Measurements from ENCODE around the gene SF1. TPM values are rescaled to one million over a fixed set of nuclear protein-coding genes. Genes with fewer than 3 reads are reported as not detected.
"Not testable (repeated sequence)": the region's sequence is repeated elsewhere in the genome, so short reads cannot be mapped to it uniquely, and the experiment has no call there.

The SF1 gene, protein sequence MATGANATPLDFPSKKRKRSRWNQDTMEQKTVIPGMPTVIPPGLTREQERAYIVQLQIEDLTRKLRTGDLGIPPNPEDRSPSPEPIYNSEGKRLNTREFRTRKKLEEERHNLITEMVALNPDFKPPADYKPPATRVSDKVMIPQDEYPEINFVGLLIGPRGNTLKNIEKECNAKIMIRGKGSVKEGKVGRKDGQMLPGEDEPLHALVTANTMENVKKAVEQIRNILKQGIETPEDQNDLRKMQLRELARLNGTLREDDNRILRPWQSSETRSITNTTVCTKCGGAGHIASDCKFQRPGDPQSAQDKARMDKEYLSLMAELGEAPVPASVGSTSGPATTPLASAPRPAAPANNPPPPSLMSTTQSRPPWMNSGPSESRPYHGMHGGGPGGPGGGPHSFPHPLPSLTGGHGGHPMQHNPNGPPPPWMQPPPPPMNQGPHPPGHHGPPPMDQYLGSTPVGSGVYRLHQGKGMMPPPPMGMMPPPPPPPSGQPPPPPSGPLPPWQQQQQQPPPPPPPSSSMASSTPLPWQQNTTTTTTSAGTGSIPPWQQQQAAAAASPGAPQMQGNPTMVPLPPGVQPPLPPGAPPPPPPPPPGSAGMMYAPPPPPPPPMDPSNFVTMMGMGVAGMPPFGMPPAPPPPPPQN
- total RNA-seq (2014; rRNA removed; shearing (Covaris generic)), result 154 and 170 TPM in 2 replicates

DNA sequence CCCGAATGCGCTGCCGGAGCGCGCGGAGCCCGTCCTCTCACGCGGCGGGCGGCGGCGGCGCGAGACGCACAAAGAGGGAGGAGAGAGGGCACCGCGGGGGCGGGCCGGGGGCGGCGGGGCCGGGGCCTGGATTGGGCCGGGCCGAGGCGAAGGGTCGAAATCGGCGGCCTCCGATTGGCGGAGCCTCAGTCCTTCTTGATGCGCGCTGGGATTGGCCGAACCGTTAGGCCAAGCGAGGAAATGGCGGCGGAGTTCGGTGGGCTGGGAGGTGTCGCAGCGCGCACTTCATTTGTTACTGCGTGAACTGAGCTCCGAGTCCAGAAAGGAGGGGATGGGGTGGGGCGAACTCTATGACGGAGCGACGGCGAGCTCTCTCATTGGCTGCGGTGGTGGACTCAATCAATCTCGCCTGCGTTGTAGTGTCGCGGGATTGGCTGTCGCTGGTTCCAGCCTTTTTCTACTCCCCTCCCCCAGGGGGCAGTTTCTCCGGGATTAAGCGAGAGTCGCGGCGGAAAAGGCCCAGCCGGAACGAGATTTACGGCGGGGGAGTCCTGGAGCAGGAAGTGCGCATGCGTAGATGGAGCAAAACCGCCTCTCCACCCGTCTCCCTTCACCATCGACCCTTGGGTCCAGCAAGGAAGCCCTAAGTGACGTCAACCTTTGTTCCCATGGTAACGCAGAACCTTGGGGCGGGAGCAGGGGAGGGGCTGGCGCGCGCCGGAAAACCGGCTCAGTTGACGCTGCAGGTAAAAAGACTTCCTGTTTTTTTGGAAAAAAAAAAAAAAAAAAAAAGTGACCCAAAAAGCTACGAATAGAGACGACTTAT lies at the start of gene SF1:
TSS of gene SF1 (minus strand) at position 70 of the 826 bp plus-strand sequence. CDS start 150 bp downstream, outside the sequence.
- no peaks in the 10 kb centered on the region for H3K27me3 ChIP-seq (replicated peaks)
- peak within 1 kb of the TSS; percentile 98 for H3K4me3 ChIP-seq
- H3K9me3 ChIP-seq (replicated peaks), result 0 out of 2 replicates have a peak, but pooled peaks cover 2% of the 10 kb centered on the region
- DNase-seq (ENCODE audit: low read depth in 1 of 2, low spot score in 2 of 2), result peak; percentile 100
- H3K27ac ChIP-seq, result peak within 1 kb of the TSS; percentile 85
- peaks cover 18% of the 10 kb centered on the region for H3K4me1 ChIP-seq (replicated peaks)
- peaks cover 42% of the 10 kb centered on the region for H3K36me3 ChIP-seq

DNA sequence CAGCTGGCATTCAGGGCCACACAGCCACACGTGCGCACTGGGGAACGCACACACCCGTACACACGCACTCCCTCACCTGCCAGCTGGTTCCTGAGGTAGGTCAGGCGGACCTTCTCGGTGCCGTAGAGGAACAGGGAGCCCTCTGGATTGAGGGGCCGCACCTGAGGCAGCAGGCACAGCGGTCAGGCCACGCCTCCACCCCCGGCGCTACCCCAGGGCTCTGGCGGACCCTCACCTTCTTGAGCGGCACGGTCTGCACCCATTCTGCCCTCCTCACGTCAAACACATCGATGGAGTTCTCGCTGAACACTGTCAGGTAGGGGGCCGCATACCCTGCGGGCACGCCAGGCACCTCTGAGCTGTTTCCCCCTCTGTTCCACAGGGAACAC lies 49.1 kb upstream of the SF1 start:
- Histone ChIP-seq H3K36me3 (no peaks in the 10 kb centered on the region), H3K9me3 (replicated peaks) (no peaks in the 10 kb centered on the region), H3K27ac (no peak overlapping the region)

GRCh38 chr11:64826578-64827450 lies 48.5 kb upstream of the SF1 start:
- DNase-seq (ENCODE audit: low read depth in 1 of 2, low spot score in 2 of 2), result no peak
- no peaks in the 10 kb centered on the region for H3K36me3 ChIP-seq
- H3K4me1 ChIP-seq (replicated peaks), result no peaks in the 10 kb centered on the region
- H3K27ac ChIP-seq, result no peak overlapping the region
- H3K4me3 ChIP-seq, result no peak overlapping the region
- H3K9me3 ChIP-seq (replicated peaks), result no peaks in the 10 kb centered on the region
- peaks cover 10% of the 10 kb centered on the region; the same call in 1 of the 2 replicates for H3K27me3 ChIP-seq (replicated peaks)

More for the DNA sequence above, 49.1 kb upstream of the SF1 start:
- no peak for DNase-seq (ENCODE audit: low read depth in 1 of 2, low spot score in 2 of 2)
- no peak overlapping the region for H3K4me3 ChIP-seq
- no peaks in the 10 kb centered on the region for H3K4me1 ChIP-seq (replicated peaks)
- peaks cover 10% of the 10 kb centered on the region; the same call in 1 of the 2 replicates for H3K27me3 ChIP-seq (replicated peaks)

DNA sequence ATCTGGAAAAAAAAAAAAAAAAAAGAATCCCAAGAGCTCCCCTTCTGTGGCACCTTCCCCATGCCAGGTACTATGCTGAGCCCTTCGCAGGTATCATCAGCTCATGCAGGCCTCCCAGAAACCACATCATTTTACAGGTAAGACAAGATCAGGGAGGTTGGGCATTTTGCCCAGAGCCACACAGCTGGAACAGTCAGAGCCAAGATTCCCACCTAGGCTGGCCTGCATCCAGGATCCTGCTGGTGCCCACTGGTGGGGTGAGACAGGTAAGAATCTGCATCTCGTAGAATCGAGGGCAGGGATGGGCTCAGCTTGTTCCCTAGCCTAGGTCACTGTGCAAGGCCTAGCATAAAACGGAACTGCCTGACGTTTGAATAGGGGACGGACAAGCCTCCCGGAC lies 47.7 kb upstream of the SF1 start:
- Histone ChIP-seq H3K4me1 (replicated peaks) (no peaks in the 10 kb centered on the region), H3K27me3 (replicated peaks) (peaks cover 10% of the 10 kb centered on the region; the same call in 1 of the 2 replicates), H3K36me3 (no peaks in the 10 kb centered on the region), H3K9me3 (replicated peaks) (no peaks in the 10 kb centered on the region), H3K27ac (no peak overlapping the region), H3K4me3 (no peak overlapping the region)
- no peak for DNase-seq (ENCODE audit: low read depth in 1 of 2, low spot score in 2 of 2)

DNA sequence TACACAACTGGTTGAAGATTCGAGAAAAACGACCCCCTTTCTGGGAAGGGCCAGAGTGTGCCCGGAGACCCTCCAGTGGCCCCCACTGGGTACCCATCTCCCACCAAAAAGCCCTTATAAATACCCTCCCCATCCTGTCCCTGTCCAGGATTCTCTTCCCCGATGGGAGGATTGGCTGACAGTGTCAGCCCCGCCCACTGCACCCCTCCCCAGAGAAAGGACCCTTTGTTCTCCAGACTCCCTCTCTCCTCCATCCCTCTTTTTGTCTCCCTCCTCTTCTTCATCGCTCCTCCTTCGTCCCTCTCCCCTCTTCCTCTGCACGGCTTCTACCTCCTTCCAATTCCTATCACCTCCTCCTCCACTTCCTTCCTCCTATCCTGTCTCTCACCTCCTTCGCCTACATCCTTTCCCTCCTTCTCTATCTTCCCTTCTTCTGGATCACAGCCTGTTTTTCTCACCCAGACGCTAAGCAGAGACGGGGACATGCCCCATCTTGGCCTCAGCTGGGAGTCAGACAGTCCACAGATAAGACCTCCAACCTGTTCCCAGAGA lies 45.3 kb upstream of the SF1 start:
- H3K9me3 ChIP-seq (replicated peaks), result no peaks in the 10 kb centered on the region
- H3K4me3 ChIP-seq, result no peak overlapping the region
- no peak overlapping the region for H3K27ac ChIP-seq
- no peaks in the 10 kb centered on the region for H3K4me1 ChIP-seq (replicated peaks)
- no peaks in the 10 kb centered on the region for H3K36me3 ChIP-seq
- H3K27me3 ChIP-seq (replicated peaks), result peaks cover 10% of the 10 kb centered on the region; the same call in 1 of the 2 replicates
- DNase-seq (ENCODE audit: low read depth in 1 of 2, low spot score in 2 of 2), result no peak

GRCh38 chr11:64817476-64817875 lies 39.1 kb upstream of the SF1 start:
- H3K27ac ChIP-seq, result no peak overlapping the region
- no peaks in the 10 kb centered on the region for H3K27me3 ChIP-seq (replicated peaks)
- no peaks in the 10 kb centered on the region for H3K4me1 ChIP-seq (replicated peaks)
- H3K36me3 ChIP-seq, result no peaks in the 10 kb centered on the region
- no peaks in the 10 kb centered on the region for H3K9me3 ChIP-seq (replicated peaks)
- no peak for DNase-seq (ENCODE audit: low read depth in 1 of 2, low spot score in 2 of 2)
- H3K4me3 ChIP-seq, result no peak overlapping the region

GRCh38 chr11:64815433-64815832 lies 37.1 kb upstream of the SF1 start:
- H3K9me3 ChIP-seq (replicated peaks); DNase-seq (ENCODE audit: low read depth in 1 of 2, low spot score in 2 of 2); H3K27me3 ChIP-seq (replicated peaks); H3K36me3 ChIP-seq; H3K4me1 ChIP-seq (replicated peaks); H3K27ac ChIP-seq; H3K4me3 ChIP-seq: not testable (repeated sequence)

- no peak for DNase-seq (ENCODE audit: low read depth in 1 of 2, low spot score in 2 of 2)
- Histone ChIP-seq H3K36me3 (0 out of 2 replicates have a peak, but pooled peaks cover under 1% of the 10 kb centered on the region), H3K27me3 (replicated peaks) (no peaks in the 10 kb centered on the region), H3K4me3 (no peak overlapping the region), H3K9me3 (replicated peaks) (no peaks in the 10 kb centered on the region), H3K4me1 (replicated peaks) (peaks cover 5% of the 10 kb centered on the region), H3K27ac (no peak overlapping the region)
These were observed 36.4 kb upstream of the SF1 start for GRCh38 chr11:64814712-64815187.

- peaks cover 11% of the 10 kb centered on the region for H3K4me1 ChIP-seq (replicated peaks)
- DNase-seq (ENCODE audit: low read depth in 1 of 2, low spot score in 2 of 2), result no peak
- H3K4me3 ChIP-seq, result no peak overlapping the region
- H3K36me3 ChIP-seq, result peaks cover 6% of the 10 kb centered on the region
- no peaks in the 10 kb centered on the region for H3K27me3 ChIP-seq (replicated peaks)
- H3K27ac ChIP-seq, result no peak overlapping the region
- no peaks in the 10 kb centered on the region for H3K9me3 ChIP-seq (replicated peaks)
These were observed 35.5 kb upstream of the SF1 start for GRCh38 chr11:64813826-64814225.

GRCh38 chr11:64810891-64811272 lies 32.5 kb upstream of the SF1 start:
- Histone ChIP-seq H3K9me3 (replicated peaks) (no peaks in the 10 kb centered on the region), H3K4me1 (replicated peaks) (peaks cover 11% of the 10 kb centered on the region), H3K36me3 (peaks cover 33% of the 10 kb centered on the region), H3K27me3 (replicated peaks) (no peaks in the 10 kb centered on the region), H3K27ac (no peak overlapping the region), H3K4me3 (peak overlapping the region; percentile 65)
- no peak for DNase-seq (ENCODE audit: low read depth in 1 of 2, low spot score in 2 of 2)

GRCh38 chr11:64810271-64810890 lies 32.0 kb upstream of the SF1 start, which contains the start of gene MEN1:
Gene MEN1, minus strand, starts transcription at chr11:64810551. Its CDS starts 442 bp downstream, at chr11:64810109.
- Histone ChIP-seq H3K27ac (no peak within 1 kb of the TSS), H3K4me3 (peak within 1 kb of the TSS; percentile 65), H3K36me3 (peaks cover 38% of the 10 kb centered on the region), H3K27me3 (replicated peaks) (no peaks in the 10 kb centered on the region), H3K4me1 (replicated peaks) (peaks cover 11% of the 10 kb centered on the region), H3K9me3 (replicated peaks) (no peaks in the 10 kb centered on the region)
- DNase-seq (ENCODE audit: low read depth in 1 of 2, low spot score in 2 of 2), result peak; percentile 98 to 99

GRCh38 chr11:64809781-64810241 lies 31.5 kb upstream of the SF1 start:
- Histone ChIP-seq H3K36me3 (peaks cover 44% of the 10 kb centered on the region), H3K27ac (no peak overlapping the region), H3K4me3 (peak overlapping the region; percentile 65), H3K4me1 (replicated peaks) (peaks cover 11% of the 10 kb centered on the region), H3K9me3 (replicated peaks) (no peaks in the 10 kb centered on the region), H3K27me3 (replicated peaks) (no peaks in the 10 kb centered on the region)
- peak in 1 of 2 experiments; percentile 61 for DNase-seq (ENCODE audit: low read depth in 1 of 2, low spot score in 2 of 2)
